Subcutaneous adipose tissue (tissue), 4 donors: ENCODE measurements around the gene ITGAV. TPM values are rescaled to one million over a fixed set of nuclear protein-coding genes. Genes with fewer than 3 reads are reported as not detected.

ENCODE experiments used
- total RNA-seq, 4 donors: library from RNA; depleted of rRNA; stranded (reverse); fragments of >200 nt; gene quantifications; one replicate each; pipeline ENCODE4 v1.1.0, GENCODE V29; 2016
- TF ChIP-seq, protein P1 (sequence below): fragments of 450-650 bp; IDR thresholded peaks from one replicate; pipeline ENCODE4 v1.5.1; 2016; ENCODE audit warnings: low read depth, mild to moderate bottlenecking, control low read depth, antibody characterized with exemption, moderate library complexity

Gene ITGAV
- total RNA-seq, 4 donors from 2014 or later: 90.8 to 130 (median 114) TPM

GRCh38 chr2:186728631-186729030 is 138.8 kb downstream of the ITGAV start:
- TF ChIP-seq, protein P1, sequence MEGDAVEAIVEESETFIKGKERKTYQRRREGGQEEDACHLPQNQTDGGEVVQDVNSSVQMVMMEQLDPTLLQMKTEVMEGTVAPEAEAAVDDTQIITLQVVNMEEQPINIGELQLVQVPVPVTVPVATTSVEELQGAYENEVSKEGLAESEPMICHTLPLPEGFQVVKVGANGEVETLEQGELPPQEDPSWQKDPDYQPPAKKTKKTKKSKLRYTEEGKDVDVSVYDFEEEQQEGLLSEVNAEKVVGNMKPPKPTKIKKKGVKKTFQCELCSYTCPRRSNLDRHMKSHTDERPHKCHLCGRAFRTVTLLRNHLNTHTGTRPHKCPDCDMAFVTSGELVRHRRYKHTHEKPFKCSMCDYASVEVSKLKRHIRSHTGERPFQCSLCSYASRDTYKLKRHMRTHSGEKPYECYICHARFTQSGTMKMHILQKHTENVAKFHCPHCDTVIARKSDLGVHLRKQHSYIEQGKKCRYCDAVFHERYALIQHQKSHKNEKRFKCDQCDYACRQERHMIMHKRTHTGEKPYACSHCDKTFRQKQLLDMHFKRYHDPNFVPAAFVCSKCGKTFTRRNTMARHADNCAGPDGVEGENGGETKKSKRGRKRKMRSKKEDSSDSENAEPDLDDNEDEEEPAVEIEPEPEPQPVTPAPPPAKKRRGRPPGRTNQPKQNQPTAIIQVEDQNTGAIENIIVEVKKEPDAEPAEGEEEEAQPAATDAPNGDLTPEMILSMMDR: no peak

Other genes starting within 250 kb of the ITGAV start
- gene ZC3H15, start 103.8 kb upstream of the ITGAV start, total RNA-seq: 10 to 100 TPM; 47.8 to 99.9 (median 66.0) TPM
- 1 to 10 TPM; 5.5 to 9.0 (median 7.3) TPM for gene FAM171B, start 104.0 kb downstream of the ITGAV start, total RNA-seq